ENCODE results near the gene UBALD2. TPM values are rescaled to one million over a fixed set of nuclear protein-coding genes. Genes with fewer than 3 reads are reported as not detected.

The UBALD2 gene
- total and polyA plus RNA-seq, 2 of the 8 experiments (the other 6 are each of a cell fraction or from before 2014, with no cell fraction given): 17.8 to 22.6 TPM

DNA sequence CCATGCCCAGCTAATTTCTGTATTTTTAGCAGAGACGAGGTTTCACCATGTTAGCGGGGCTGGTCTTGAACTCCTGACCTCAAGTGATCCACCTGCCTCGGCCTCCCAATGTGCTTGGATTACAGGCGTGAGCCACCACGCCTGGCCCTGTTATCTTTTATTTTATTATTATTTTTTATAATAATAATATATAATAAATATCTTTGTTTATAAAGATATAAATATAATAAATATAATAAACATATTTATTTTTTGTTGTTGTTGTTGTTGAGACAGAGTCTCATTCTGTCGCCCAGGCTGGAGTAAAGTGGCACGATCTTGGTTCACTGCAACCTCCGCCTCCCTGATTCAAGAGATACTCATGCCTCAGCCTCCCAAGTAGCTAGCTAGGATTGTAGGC lies 17.8 kb upstream of the UBALD2 start (continued):
- TF ChIP-seq POLR2A (IDR thresholded peaks at IDR 0.05; ENCODE audit: control extremely low read depth in 1 of 2, low read depth in 2 of 2, low read length in 2 of 2): no peak

Measured in H1 (cell line).